GM18505 (cell line): ENCODE data around the gene ADARB1.

Source experiments
- ATAC-seq: cut with Tn5 transposase; IDR thresholded peaks from one replicate; pipeline ENCODE4 v1.9.1; 2021; ENCODE audit not compliant: unreplicated experiment
- POLR2A ChIP-seq: IDR thresholded peaks from 4 replicates; pipeline ENCODE4 v1.6.1; 2011; ENCODE audit warnings: borderline replicate concordance; ENCODE audit not compliant: insufficient read depth, insufficient read length; ENCODE audit errors: extremely low read depth

ADARB1 gene

DNA sequence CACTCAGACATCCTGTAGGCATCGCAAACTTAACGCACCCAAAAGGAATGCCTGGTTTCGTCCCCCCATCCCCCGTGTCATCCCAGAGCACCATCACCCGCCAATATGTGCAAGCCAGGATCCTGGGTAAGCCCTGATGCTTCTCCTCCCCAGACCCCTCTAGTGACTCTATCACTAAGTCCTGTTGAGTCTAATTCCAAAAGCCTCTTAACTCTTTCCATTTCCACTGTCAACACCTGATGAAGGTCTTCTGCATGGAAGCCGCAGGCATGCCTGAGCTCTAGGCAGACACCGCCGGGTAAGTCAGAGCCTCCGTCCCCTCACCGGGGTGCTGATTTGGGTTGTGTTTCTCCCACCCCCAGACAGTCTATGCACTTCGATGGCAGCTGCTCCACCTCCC, 5.3 kb upstream of the ADARB1 start:
- no peak for ATAC-seq

DNA sequence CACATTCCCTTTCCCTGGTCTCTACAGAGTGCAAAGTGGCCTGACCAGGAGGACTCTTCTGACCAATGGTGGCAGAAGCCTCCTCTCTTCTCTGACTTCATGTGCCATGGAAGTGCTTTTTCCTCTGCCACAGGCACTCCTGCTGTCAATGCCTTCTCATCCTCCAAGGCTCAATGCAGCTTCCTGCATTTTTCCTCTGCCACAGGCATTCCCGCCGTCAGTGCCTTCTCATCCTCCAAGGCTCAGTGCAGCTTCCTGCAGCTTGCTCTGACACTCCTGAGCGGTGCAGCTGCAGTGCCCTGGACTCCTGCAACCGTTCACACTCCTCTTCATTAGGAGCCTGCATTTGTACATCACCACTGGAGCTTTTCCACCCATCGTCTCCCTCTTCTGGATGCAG, 4.7 kb upstream of the ADARB1 start:
- TF ChIP-seq POLR2A, result no peak
- no peak for ATAC-seq

More for the DNA sequence above, 5.3 kb upstream of the ADARB1 start:
- no peak for TF ChIP-seq POLR2A

DNA sequence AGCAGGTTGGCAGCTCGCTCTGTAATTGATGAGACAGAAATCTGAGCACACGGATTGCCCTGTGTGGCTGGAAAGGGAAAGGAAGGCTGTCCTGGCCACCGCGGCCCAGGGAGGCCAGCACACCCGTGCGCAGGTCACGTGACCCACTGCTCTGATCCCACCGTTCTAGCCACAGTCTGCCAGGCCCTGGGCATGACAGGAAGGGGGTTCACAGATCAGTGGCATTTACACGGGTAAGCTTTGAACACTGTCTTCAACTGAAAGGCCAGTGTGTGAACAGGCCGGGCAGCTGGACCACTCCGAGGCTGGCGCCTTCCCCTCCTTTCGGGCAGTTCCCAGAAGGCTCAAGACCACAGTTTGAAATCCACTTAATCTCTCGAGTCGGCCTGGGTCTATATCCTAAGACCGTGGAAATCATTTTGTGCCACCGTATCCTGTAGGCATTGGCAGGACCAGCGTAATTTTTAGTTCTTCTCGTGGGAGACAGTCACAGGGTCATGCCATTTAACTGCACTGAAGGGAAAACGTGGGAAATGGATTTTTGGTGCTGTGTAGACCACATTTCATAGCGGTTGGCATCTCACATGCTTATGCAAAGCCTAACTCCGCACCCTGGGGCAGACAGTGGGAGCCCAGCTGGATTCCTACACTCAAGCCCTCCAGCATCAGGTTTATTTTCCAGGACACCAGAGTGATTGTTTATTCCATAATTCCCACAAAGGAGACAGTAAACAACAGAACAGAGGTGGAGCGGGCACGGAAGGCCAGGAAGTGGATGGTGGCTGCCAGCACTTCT, 3.1 kb upstream of the ADARB1 start:
- no peak for ATAC-seq
- no peak for TF ChIP-seq POLR2A

DNA sequence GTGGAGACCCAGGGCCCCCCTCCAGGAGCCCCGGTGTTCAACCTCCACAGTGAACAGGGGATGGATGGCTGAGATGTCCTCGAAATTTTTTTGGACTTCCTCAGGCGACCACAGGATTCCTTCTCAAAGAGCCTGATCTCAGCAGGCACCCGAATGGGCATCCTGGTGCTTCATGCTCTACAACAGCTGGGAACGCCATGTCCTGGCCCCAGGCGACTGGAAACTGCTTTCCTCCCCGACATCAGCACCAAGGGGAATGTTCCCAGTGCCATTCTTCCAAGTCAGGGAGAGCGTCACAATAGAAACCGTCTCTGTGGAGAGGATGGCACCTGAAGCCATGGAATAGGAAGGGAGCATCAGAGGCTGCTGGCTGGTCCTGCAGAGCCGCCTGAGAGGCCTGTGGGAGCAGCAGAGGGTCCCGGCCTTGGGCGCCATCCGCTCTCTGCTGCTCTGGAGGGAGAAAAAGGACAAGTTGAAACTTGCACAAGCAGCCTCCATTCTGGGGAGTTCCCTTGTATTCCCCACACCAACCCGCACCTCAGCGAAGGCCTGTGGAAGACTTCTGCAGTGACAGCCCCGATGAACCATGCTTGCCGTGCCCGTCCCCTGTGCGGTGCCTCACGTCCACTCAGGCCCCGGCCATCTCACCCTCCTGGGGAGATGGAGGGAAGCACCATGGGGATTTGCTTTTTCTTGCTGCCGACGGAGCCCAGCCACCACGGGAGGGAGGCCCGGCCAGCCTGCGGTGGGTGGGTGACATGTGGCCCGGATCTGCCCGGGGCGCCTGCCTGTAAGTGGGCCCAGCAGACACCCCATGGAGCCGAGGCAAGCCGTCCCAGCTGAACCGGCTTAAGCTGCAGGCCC, 2.3 kb upstream of the ADARB1 start:
- no peak for ATAC-seq
- TF ChIP-seq POLR2A, result no peak

DNA sequence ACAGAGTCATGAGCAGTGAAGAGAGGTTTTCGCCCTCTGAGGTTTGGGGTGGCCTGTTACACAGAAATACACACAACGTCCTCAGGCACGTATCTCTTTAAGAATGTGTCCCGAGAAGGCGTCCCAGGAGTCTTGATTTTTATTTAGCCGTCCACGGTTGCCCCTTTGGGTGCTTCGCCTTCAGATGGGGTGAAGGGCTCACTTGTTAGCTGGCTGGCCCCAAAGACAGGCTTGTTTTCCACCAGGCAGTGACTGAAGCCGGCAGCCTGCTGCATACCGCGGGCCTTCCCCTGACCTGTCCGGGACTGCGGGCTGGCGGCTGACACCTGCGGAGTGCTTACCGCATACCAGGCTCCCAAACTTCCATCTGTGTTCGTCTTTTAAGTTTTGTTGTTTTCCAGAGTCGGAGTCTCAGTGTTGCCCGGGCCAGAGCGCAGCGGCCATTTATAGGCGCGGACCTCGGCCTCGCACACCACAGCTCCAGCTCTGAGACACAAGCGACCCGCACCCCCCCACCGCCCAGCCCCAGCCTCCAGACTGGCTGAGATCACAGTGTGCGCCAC, 1.6 kb upstream of the ADARB1 start:
- no peak for TF ChIP-seq POLR2A
- no peak for ATAC-seq

DNA sequence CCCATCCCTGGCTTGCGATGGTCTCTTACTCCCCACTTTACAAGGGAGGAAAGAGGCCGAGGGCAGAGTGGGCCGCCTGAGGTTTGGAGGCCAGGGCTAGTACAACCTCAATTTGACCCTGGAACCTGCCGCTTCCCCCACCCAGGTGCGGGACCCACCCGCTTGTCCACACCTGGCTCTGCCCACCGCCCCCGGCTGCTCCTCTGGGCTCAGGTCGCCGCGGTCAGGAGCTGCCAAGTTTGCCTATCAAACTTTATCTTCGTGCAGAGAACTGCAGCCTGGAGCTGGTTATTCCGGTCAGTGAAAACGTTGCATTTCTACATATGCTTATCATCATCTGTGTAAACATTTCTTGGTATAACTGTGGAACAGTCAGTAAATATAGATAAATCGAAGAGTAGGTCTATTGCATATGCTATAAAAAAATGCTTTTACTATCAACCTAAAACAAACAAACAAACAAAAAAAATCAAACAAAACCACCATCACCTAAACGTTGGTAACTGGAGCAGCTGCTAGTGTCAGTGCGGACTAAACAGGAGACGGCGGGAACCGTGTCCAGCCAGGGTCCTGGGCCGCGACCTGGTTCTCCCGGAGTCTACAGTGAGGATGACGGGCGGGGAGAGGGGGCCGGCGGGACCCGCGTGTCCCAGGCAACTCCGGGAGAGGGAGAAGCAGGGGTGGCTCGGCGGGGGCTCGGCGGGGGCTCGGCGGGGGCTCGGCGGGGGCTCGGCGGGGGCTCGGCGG, 906 bp upstream of the ADARB1 start:
- no peak for ATAC-seq
- TF ChIP-seq POLR2A, result no peak

DNA sequence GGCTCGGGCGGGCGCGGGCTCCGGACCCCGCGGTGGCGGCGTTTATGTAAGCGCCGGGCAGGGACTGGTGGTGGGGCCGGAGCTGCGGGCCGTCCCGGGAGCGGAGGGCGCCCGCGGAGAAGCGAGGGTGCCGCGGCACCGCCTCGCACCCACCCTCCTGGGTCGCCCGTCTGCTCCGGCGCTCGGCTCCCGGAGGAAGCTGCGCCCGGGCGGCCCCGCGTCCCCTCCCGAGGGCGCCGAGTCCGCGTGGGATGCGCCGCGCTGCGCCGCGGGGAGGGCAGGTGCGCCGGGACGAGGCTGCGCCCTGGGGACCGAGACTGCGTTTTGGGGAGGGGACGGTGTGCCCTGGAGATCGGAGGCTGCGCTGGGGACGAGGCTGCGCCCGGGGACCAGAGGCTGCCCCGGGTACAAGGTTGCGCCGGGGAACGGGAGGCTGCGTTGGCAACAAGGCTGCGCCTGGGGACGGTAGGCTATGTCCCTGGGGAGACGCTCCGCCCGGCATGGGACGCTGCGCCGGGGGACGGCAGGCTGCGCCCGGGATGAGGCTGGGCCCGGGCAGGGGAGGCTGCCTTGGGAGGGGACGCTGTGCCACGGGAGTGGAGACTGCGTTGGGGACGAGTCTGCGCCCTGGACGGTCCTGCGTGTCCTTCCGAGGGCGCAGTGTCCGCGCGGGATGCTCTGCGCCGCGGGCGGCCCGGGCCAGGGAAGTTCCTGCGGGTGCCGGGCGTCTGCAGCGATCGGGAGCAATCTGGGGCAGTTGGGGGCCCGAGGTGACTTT, 627 bp downstream of the ADARB1 start:
- ATAC-seq, result peak; percentile 30

DNA sequence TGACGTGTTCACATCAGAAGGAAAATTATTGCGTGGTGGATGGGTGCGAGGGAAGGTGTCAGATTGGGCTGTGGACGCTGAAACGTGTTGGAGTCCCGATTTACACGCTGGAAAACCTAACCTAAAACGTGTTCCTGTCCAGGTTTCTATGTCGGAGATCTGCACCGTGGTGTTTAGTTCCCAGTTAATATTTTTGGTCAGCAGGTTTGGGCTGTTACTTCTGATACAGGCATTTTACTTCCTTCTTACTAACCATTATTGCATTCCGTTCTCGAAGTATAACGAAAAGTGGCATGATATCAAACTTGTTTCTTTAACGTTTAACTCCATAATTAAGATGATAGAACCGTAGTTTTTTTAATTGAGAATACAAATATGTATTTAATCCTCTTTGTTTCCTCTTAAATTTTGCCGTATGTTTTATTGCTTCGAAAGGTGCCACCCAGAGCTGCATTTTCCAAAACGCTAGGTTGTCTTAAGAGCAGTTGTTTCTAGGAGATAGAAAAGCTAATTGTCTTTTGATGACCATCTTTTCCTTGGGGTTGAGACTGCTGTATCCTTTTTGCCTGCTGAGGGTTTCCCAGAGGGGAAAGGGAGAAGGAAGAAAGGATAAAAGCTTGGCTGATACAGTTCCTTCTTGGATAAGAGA, 1.3 kb downstream of the ADARB1 start:
- TF ChIP-seq POLR2A, result no peak
- no peak for ATAC-seq

More for the DNA sequence above, 627 bp downstream of the ADARB1 start:
- TF ChIP-seq POLR2A, result no peak

DNA sequence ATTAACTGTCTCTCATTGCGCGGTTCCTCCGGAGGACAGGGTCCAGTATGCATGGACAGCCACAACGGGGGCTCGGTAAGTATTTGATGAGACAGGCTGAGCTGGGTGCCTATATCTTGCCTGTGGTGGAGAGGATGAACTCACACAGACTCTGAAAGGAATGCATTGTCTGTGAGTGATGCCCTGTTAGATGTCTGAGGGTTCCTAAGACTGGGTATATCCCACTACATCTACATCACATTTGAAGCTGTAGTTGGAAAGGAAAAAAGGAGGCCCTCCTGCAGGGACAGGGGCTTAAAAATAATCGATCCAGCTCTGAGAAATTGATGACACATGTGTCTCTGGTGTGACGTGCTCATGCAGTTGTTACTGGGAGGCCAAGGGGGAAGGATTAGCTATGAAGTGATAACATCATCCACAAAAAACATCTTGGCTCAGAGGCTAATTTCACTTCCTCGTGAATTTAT, 1.9 kb downstream of the ADARB1 start:
- no peak for ATAC-seq
- no peak for TF ChIP-seq POLR2A

DNA sequence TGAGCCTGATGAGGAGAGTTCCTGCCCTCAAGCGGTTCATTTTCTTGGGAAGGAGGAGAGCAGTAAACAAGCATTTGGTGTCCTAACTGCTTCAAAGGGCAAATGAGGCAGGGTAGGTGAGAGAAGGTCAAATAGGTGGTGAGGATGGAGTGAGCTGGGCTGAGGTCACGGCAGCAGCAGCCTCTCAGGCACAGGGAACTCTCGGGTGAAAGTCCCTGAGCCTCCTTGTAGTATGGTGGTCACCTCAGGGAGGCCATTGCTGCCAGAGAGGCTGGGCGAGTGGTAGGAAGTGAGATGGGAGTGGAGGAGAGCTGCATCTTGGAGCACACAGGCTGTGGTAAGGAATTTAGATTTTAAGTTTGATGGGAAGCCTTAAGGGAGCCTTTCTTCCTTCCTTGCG, 4.0 kb downstream of the ADARB1 start:
- ATAC-seq, result no peak
- TF ChIP-seq POLR2A, result no peak

DNA sequence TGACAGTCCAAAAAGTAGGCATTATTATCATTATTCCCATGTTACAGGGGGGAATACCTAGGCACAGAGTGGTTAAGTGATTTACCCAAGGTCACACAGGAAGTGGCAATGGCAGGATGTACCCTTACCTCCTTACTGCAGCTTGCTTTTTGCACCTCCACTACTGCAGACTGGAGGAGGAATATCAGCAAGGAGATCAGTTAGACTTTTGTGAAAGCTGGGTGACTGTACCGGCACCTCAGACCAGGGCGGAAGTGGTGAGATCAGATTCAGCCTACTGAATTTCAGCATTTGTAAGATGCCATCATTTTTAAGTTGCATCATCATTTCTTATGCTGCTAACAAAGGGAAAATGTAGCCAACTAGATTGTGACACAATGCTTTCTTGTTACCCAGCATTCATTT, 4.5 kb downstream of the ADARB1 start:
- ATAC-seq, result no peak
- no peak for TF ChIP-seq POLR2A

DNA sequence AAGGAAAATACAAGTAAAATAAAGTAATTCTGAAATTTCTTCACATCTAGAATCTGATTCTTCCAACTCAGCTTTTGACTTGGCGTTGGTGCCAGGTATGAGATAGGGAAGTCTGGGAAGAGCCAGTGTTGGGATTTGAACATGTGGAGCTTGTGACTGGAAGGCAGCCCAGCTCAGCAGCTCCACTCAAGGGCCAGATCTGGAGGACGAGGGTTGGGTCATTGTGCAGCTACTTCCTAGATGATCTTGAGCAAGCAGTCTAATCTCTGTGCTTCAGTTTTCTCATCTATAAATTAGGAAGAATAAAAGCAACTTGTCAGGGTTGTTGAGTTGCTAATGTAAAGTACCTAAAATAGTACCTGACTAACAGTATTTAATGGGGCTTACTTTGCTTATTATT, 5.0 kb downstream of the ADARB1 start:
- TF ChIP-seq POLR2A, result no peak
- ATAC-seq, result no peak
